Panc1 (cell line): ENCODE results near the gene MAGI3. TPM values are rescaled to one million over a fixed set of nuclear protein-coding genes. Genes with fewer than 3 reads are reported as not detected.

Experiments used
- ATAC-seq: fragments of 200-7000 bp; cut with Tn5 transposase; 2 replicates; pipeline ENCODE4 v1.9.1; 2020; ENCODE audit warnings: mild to moderate bottlenecking, moderate library complexity
- BruUV-seq: library from RNA; stranded (reverse); fragments of 400-500 nt; replicated peaks from 2 replicates; lab custom pipeline; 2021; lab: Mats Ljungman, UMichigan
- CTCF ChIA-PET: fragments of 300-600 bp; sonication (Branson Sonifier 250); formaldehyde crosslinking; loops from one replicate; lab custom pipeline; 2022; ENCODE audit warnings: antibody characterized with exemption; lab: Charles Lee
- POLR2A ChIA-PET: fragments of 300-600 bp; sonication (Branson Sonifier 250); formaldehyde crosslinking; loops from one replicate; lab custom pipeline; 2022; ENCODE audit warnings: antibody characterized with exemption; lab: Charles Lee
- DNase-seq: peaks from one replicate; pipeline ENCODE4 v3.0.0-alpha.2; 2010; ENCODE audit warnings: low read depth, low spot score
- H3K27ac ChIP-seq: 2 replicates; pipeline ENCODE4 v1.5.1; 2011; ENCODE audit warnings: mild to moderate bottlenecking, low read length, inconsistent platforms
- H3K27me3 ChIP-seq: fragments of 200-500 bp; sonication (Bioruptor generic); 2 replicates; pipeline ENCODE4 v1.6.0; 2014; ENCODE audit warnings: low read length, inconsistent platforms; ENCODE audit not compliant: control insufficient read depth, insufficient read depth
- H3K36me3 ChIP-seq: fragments of 200-500 bp; sonication (Bioruptor generic); 2 replicates; pipeline ENCODE4 v1.5.1; 2014; ENCODE audit warnings: inconsistent platforms, mild to moderate bottlenecking, low read length, moderate library complexity; ENCODE audit not compliant: control insufficient read depth, insufficient read depth
- H3K4me1 ChIP-seq: 2 replicates; pipeline ENCODE4 v1.5.1; 2011; ENCODE audit warnings: inconsistent platforms, mild to moderate bottlenecking, low read length, moderate library complexity; ENCODE audit not compliant: control insufficient read depth, insufficient read depth
- H3K4me3 ChIP-seq, 2 experiments: 2 replicates each; pipeline ENCODE4 v1.5.1; 2011 to 2012; ENCODE audit warnings: low read depth in 2 of 2, low read length in 2 of 2, mild to moderate bottlenecking in 2 of 2, inconsistent platforms in 1 of 2, moderate library complexity in 1 of 2
- H3K9me3 ChIP-seq: fragments of 200-500 bp; sonication (Bioruptor generic); 2 replicates; pipeline ENCODE4 v1.5.1; 2014; ENCODE audit warnings: low read depth, mild to moderate bottlenecking, inconsistent platforms, low read length, moderate library complexity; ENCODE audit not compliant: control insufficient read depth, insufficient read depth
- POLR2AphosphoS5 ChIP-seq: IDR thresholded peaks from 2 replicates; pipeline ENCODE4 v1.6.1; 2012; ENCODE audit warnings: mild to moderate bottlenecking, low read depth, low read length, moderate library complexity
- SIN3A ChIP-seq: IDR thresholded peaks from 2 replicates; pipeline ENCODE4 v1.6.1; 2012; ENCODE audit warnings: low read depth, mild to moderate bottlenecking, low read length, moderate library complexity, borderline replicate concordance; ENCODE audit not compliant: insufficient read depth
- TCF7L2 ChIP-seq: IDR thresholded peaks from 2 replicates; pipeline ENCODE4 v1.6.1; 2011; ENCODE audit warnings: mild to moderate bottlenecking, low read depth, low read length, inconsistent platforms
- in situ Hi-C: cut with HindIII; loops from 2 replicates; pipeline ENCODE4 v1.10.0; 2016; ENCODE audit warnings: low sequenced_read_pairs, low pct_unique_long_range_greater_than_20kb
- intact Hi-C: fragments of 100-400 bp; cut with micrococcal nuclease; formaldehyde crosslinking; loops from one replicate; pipeline ENCODE4 v1.10.0; 2022; ENCODE audit not compliant: unreplicated experiment
- total RNA-seq: library from RNA; stranded (reverse); gene quantifications from one replicate; pipeline ENCODE4 v1.2.1, GENCODE V29; 2021; ENCODE audit not compliant: unreplicated experiment
- TF ChIP-seq, protein P1 (sequence below), 2 experiments: IDR thresholded peaks; 2 replicates each; pipeline ENCODE4 v1.6.1; 2011 to 2012; ENCODE audit warnings: low read depth in 2 of 2, control low read depth in 1 of 2, low read length in 1 of 2, mild to moderate bottlenecking in 1 of 2, moderate library complexity in 1 of 2; ENCODE audit not compliant: insufficient read depth in 1 of 2
- TF ChIP-seq, protein P2 (sequence below): fragments of 450-650 bp; IDR thresholded peaks from 2 replicates; pipeline ENCODE4 v1.5.1; 2017; ENCODE audit warnings: mild to moderate bottlenecking

Gene MAGI3
- total RNA-seq, 1 experiment from 2014 or later = 10.9 TPM

GRCh38 chr1:113375878-113376277, 14.4 kb upstream of the MAGI3 start:
- no peak for ATAC-seq
- no peak for TF ChIP-seq POLR2AphosphoS5
- TF ChIP-seq, protein P1, sequence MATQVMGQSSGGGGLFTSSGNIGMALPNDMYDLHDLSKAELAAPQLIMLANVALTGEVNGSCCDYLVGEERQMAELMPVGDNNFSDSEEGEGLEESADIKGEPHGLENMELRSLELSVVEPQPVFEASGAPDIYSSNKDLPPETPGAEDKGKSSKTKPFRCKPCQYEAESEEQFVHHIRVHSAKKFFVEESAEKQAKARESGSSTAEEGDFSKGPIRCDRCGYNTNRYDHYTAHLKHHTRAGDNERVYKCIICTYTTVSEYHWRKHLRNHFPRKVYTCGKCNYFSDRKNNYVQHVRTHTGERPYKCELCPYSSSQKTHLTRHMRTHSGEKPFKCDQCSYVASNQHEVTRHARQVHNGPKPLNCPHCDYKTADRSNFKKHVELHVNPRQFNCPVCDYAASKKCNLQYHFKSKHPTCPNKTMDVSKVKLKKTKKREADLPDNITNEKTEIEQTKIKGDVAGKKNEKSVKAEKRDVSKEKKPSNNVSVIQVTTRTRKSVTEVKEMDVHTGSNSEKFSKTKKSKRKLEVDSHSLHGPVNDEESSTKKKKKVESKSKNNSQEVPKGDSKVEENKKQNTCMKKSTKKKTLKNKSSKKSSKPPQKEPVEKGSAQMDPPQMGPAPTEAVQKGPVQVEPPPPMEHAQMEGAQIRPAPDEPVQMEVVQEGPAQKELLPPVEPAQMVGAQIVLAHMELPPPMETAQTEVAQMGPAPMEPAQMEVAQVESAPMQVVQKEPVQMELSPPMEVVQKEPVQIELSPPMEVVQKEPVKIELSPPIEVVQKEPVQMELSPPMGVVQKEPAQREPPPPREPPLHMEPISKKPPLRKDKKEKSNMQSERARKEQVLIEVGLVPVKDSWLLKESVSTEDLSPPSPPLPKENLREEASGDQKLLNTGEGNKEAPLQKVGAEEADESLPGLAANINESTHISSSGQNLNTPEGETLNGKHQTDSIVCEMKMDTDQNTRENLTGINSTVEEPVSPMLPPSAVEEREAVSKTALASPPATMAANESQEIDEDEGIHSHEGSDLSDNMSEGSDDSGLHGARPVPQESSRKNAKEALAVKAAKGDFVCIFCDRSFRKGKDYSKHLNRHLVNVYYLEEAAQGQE (IDR thresholded peaks at IDR 0.05; ENCODE audit: insufficient read depth in 1 of 2, low read depth in 2 of 2, low read length in 1 of 2) = no peak
- Histone ChIP-seq H3K36me3 (no peaks in the 10 kb centered on the region), H3K4me3 (no peak overlapping the region), H3K27ac (no peak overlapping the region), H3K27me3 (no peaks in the 10 kb centered on the region), H3K4me1 (no peaks in the 10 kb centered on the region), H3K9me3 (no peaks in the 10 kb centered on the region)
- CTCF ChIA-PET = no interaction called here
- no peak for DNase-seq
- intact Hi-C loops = no loop called here
- in situ Hi-C loops = no loop called here
- POLR2A ChIA-PET = no interaction called here
- no TSS peak for BruUV-seq

DNA sequence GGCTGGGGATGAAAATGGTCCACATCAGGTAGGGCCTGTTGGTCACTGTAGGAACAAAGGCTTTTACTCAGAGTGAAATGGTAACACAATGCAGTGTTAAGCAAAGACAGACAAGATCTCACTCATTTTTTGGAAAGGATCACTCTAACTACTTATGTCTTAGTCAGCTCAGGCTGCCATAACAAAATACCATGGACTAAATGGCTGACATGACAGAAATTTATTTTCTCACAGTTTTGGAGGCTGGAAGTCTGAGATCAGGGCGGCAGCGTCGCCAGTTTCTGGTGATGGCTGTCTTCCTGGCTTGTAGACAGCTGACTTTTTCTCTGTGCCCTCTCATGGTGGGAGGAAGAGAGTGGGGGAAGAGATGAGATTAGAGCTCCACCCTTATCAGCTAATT, 10.2 kb upstream of the MAGI3 start:
- no peaks in the 10 kb centered on the region for H3K4me1 ChIP-seq
- CTCF ChIA-PET = no interaction called here
- no peaks in the 10 kb centered on the region for H3K9me3 ChIP-seq
- H3K36me3 ChIP-seq = no peaks in the 10 kb centered on the region
- H3K4me3 ChIP-seq = no peak overlapping the region
- H3K27ac ChIP-seq = no peak overlapping the region
- in situ Hi-C loops = no loop called here
- no TSS peak for BruUV-seq
- POLR2A ChIA-PET = no interaction called here
- H3K27me3 ChIP-seq = no peaks in the 10 kb centered on the region
- TF ChIP-seq SIN3A = no peak
- no peak for TF ChIP-seq TCF7L2
- TF ChIP-seq POLR2AphosphoS5 = no peak
- TF ChIP-seq, protein P2, sequence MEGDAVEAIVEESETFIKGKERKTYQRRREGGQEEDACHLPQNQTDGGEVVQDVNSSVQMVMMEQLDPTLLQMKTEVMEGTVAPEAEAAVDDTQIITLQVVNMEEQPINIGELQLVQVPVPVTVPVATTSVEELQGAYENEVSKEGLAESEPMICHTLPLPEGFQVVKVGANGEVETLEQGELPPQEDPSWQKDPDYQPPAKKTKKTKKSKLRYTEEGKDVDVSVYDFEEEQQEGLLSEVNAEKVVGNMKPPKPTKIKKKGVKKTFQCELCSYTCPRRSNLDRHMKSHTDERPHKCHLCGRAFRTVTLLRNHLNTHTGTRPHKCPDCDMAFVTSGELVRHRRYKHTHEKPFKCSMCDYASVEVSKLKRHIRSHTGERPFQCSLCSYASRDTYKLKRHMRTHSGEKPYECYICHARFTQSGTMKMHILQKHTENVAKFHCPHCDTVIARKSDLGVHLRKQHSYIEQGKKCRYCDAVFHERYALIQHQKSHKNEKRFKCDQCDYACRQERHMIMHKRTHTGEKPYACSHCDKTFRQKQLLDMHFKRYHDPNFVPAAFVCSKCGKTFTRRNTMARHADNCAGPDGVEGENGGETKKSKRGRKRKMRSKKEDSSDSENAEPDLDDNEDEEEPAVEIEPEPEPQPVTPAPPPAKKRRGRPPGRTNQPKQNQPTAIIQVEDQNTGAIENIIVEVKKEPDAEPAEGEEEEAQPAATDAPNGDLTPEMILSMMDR = no peak
- TF ChIP-seq, protein P1 (IDR thresholded peaks at IDR 0.05; ENCODE audit: insufficient read depth in 1 of 2, low read depth in 2 of 2, low read length in 1 of 2) = no peak
- no peak for DNase-seq
- intact Hi-C loops = no loop called here
- ATAC-seq = no peak
